HG03135 (cell line): Measurements from ENCODE around the gene BARX1.

Experiments used
- ATAC-seq: cut with Tn5 transposase; IDR thresholded peaks from one replicate; pipeline ENCODE4 v1.9.1; 2021; ENCODE audit warnings: mild to moderate bottlenecking, moderate library complexity; ENCODE audit not compliant: unreplicated experiment

The BARX1 gene

DNA sequence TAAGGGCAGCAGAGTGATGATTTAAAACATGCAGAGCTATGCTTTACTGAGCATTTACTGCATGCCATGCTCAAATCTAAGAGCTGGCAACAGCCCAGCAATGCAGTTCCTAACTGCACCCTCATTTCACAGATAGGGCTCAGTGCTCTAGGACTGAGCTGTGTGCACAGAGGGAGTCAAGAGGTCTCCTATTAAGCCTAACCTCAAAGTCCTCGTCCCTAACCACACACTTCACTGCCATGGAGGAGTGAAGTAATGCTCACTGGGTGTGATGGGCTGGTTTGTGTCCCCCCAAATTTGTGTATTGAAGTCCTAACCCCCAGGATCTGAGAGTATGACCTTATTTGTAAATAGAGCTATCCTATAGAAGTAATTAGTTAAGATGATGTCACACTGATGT, 25.9 kb downstream of the BARX1 start:
- no peak for ATAC-seq

DNA sequence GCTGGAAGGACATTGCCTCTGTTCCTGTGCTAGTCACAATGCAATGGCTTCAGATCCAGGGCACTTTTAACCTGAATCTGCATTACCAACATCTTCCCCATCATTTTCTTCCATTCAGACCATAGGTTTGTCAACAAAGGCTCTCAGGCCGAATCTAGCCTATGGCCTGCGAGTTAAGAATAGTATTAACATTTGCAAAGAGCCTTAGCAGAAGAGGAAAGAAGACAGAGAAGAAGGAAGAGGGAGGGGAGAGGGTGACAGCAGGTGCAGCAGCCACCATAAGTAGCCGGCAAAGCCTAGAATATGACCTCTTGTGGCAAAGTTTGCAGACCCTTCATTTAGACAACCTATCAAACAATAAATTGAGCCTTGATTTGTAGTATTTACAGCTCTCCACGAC, 32.6 kb downstream of the BARX1 start:
- no peak for ATAC-seq

DNA sequence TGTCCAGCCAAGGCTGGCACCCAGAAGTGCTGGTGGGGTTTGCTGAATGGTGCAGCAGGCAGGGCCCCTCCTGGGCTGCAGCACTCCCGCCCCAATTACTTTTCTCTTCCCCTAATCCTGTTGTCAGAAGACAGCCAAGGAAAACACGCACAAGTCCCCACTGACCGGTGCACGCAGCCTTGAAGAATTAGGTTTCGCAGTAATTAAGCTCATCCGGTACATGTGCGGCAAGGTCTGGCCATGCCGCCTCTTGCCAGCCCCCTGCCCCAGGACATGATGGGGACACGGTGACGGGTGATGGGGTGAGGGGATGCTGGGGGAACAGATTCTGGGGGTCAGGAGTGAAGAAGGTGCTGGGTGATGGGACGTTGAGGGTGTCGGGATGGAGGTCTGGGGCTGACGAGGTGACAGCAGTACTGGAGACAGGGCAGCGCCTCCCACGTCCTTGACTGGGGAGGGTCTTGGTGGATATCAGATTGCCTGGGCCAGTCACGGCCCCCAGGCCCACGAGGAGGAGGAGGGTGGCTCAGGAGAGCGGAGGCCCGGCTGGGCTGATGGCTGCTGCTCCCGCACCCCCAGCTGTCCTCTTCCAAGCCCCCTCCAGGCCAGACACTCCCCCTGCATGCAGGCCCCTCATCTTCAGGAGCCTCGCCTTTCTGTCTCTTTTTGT, 34.9 kb downstream of the BARX1 start:
- ATAC-seq = no peak

DNA sequence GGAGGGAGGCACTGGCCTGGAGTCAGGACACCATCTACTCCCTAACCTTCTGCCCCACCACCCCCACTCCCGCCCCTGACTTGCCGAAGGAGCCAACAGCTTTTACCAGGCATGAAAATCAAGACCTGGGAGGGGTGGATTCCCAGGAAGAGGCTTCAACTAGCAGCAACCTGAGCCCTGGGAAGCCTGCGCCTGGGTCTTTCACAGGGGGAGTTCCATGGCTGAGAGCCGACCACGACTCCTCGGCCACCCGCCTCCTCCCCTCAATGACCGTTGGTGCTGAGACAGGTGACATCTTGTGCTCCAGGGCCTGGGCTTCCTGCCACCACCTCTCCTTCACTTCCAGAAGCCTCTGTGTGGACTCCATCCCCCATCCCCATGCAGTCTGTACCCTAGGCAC, 37.1 kb downstream of the BARX1 start:
- ATAC-seq = no peak

- no peak for ATAC-seq
These were observed 37.9 kb downstream of the BARX1 start for GRCh38 chr9:93917121-93917853.

DNA sequence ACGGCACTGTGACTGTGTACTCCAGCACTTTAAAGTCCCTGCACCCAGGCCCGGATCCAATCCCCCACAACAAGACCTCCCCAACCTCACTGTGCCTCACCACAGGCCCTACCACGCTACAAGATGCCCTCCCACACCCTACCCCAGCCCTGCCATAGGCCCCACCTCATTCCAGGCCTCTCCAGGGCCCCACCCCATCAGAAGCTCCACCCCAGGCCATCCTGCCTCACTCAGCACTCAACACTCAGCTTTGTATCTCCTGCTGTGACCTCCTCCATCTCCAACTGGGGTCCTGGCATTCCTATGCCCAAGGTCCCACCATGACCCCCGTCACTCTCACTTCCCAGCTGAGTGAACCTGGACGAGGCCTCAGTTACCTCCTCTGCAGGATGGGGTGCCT, 38.8 kb downstream of the BARX1 start:
- no peak for ATAC-seq

- ATAC-seq = no peak
These were observed 43.2 kb downstream of the BARX1 start for GRCh38 chr9:93911801-93912554.

GRCh38 chr9:93911136-93911745, 43.9 kb downstream of the BARX1 start:
- ATAC-seq = no peak

- ATAC-seq = no peak
These were observed 44.6 kb downstream of the BARX1 start for GRCh38 chr9:93910598-93910997.

GRCh38 chr9:93910196-93910595, 45.0 kb downstream of the BARX1 start:
- no peak for ATAC-seq

- no peak for ATAC-seq
These were observed 45.9 kb downstream of the BARX1 start for GRCh38 chr9:93909242-93909616.

DNA sequence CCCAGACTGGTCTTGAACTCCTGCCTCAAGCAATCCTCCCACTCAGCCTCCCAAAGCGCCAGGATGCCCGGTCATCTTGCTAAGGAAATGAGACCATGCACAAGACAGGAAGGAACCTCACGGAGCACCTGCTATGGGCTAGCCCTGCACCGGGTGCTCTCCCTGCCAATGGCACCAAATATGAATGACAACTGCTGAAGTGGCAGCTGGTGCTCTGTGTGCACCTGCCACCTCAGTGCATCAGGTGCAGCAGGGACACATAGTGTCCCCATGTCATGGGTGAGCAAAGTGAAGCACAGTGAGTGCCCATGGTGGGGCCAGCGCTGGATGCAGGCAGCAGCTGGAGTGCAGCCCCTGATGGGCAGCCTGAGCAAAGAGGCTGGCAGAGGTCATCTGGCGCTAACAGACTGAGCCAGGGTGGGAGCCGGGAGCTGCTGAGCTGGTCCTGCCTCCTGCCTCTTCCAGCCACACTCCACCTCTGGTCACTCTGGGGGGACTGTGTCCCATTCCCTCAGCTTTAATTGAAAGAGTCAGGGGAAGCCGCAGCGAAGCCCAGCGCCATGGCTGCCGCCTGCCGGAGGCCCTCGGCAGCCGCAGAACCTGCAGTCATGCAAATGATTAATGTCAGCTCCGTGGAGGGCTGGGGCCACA, 46.4 kb downstream of the BARX1 start:
- ATAC-seq = no peak

GRCh38 chr9:93907551-93908199, 47.5 kb downstream of the BARX1 start:
- no peak for ATAC-seq

- ATAC-seq = no peak
These were observed 48.8 kb downstream of the BARX1 start for GRCh38 chr9:93906195-93906880.

DNA sequence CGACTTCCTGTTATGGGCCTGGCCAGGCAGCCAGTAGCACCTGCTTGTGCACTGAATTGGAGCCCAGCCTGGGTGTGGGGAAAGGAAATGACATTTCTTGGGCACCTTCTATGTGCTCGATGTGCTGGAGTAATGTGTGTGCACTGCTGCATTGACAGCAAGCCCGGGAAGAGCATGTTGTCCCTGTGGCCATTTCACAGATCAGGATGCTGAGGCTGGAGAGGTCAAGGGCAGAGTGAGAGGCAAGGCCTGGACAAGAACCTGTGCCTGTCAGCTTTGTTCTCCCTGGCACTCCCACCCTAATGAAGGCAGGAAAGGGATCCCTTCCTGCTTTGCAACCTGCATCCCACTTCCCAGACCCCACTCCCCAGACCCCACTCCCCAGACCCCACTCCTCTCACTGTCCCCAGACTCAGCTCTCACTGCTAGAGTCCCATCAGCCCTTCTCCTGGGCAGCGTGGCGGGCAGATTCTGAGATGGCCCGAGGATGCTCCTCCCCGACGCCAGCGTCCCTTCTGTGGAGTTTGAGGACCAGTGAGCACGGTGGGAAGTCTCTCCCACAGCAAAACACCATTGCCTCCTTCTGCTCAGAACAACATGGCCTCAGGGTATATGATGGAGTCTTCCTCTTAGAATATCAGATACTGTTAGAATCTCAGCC, 49.6 kb downstream of the BARX1 start:
- no peak for ATAC-seq

DNA sequence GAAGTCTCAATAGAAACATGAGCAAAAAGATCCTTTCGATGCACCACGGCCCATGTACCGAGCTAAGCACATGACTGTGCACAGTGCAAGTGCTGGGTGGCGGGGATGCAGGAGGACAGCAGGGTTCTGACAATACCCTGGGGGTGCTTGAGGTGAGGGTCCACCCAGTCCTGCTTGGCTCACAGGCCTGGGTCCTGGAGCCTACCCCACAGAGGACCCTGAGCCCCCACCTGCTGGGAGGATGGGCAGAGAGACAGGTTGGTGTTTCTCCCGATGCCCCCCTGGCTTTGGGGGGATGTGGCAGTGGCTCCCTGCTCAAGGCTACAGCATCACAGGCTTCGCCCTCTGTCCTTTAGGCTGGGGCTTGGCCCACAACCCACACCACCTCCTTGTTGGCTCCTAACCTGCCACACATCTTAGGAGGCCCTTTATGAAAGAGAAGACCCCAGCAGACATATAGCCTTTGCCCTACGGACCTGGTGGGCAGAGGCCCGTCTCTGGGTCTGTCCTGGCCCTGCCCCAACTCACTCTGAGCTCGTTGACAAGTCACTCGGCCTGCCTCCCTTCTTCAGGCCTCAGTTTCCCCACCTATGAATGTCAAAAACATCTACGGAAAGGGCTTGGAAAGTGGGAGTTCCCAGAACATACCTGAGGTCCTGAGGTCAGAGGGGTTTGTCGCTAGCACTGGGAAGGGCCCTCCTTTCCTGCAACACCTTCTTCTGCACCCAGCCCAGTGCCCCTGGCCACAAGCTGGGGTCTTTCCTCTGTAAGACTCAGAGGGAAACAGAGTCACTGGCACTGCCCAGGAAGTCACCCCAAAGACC, 50.3 kb downstream of the BARX1 start:
- ATAC-seq = no peak

DNA sequence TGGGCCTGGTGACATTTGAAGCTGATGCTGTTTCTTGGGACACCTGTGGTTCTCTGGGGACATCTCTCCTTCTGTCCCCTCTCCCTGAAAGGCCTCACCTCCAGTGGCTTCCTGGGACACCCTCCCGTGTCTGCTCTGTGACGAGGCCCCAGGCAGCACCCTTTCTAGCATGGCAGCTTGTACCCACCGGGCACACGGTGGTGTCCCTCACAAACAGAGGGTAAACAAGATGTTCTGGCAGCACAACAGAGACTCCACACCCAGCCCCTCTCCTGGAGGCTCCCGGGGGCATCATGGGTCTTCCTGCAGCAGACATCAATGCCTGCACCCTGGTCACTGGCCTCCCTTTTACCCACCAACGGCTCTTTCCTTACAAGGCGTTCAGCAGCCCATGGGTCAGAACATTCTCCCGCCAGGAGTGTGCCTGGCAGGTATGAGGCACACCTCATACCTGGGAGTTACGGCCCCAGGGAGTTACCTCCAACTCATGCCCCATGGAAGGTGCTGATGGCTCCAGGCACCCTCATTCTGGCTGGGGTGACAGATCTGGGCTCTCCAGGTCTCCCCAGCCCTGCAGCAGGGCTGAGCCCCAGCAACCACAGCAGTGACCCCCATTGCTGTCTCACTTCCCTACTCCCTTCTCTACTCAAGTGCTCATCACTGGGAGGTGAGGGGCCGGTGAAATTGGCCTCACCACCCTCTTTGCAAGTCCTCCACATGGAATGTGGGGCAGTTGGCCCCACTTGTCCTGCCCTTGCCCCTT, 51.1 kb downstream of the BARX1 start:
- ATAC-seq = no peak
